Keratinocyte (primary cell): Measurements from ENCODE around the gene SLC1A4. TPM values are rescaled to one million over a fixed set of nuclear protein-coding genes. Genes with fewer than 3 reads are reported as not detected.

ENCODE experiments used
- DNase-seq: peaks from one replicate; pipeline ENCODE4 v3.0.0-alpha.2; 2011; ENCODE audit warnings: low read depth, missing footprints, low spot score
- FAIRE-seq: peaks from 2 replicates; lab custom pipeline; 2011; peaks lifted over from hg19 to GRCh38; lab: Jason Lieb, UNC
- H2AFZ ChIP-seq: 2 replicates; pipeline ENCODE4 v1.6.0; 2012; ENCODE audit warnings: low read length, control low read depth, inconsistent platforms; ENCODE audit not compliant: control insufficient read depth
- H3K27ac ChIP-seq: 2 replicates; pipeline ENCODE4 v1.5.1; 2011; ENCODE audit warnings: low read length; ENCODE audit not compliant: control insufficient read depth, insufficient read depth
- H3K27me3 ChIP-seq: 3 replicates; pipeline ENCODE4 v1.6.0; 2011; ENCODE audit warnings: low read length; ENCODE audit not compliant: control insufficient read depth, insufficient read depth; ENCODE audit errors: extremely low read depth
- H3K36me3 ChIP-seq, 2 experiments: 2 replicates in 1 of 2; 3 replicates in 1 of 2; pipeline ENCODE4 v1.5.1; 2011; ENCODE audit warnings: low read length in 2 of 2, mild to moderate bottlenecking in 1 of 2; ENCODE audit not compliant: control insufficient read depth in 2 of 2, insufficient read depth in 2 of 2; ENCODE audit errors: extremely low read depth in 1 of 2
- H3K4me1 ChIP-seq: 3 replicates; pipeline ENCODE4 v1.5.1; 2011; ENCODE audit warnings: low read length; ENCODE audit not compliant: control insufficient read depth, insufficient read depth; ENCODE audit errors: extremely low read depth
- H3K4me2 ChIP-seq: 3 replicates; pipeline ENCODE4 v1.6.0; 2011; ENCODE audit warnings: low read depth, low read length; ENCODE audit not compliant: control insufficient read depth, insufficient read depth; ENCODE audit errors: extremely low read depth
- H3K4me3 ChIP-seq, 3 experiments: fragments of 200-600 bp in 1 of 3; sonication (generic) in 1 of 3; 2 replicates in 2 of 3; 3 replicates in 1 of 3; pipeline ENCODE4 v1.5.1; 2011 to 2016; ENCODE audit warnings: low read length in 3 of 3, mild to moderate bottlenecking in 3 of 3, control low read depth in 2 of 3, inconsistent platforms in 1 of 3, low read depth in 1 of 3, mixed read lengths in 1 of 3, mixed run types in 1 of 3, moderate library complexity in 1 of 3; ENCODE audit not compliant: control insufficient read depth in 2 of 3, insufficient read depth in 2 of 3; ENCODE audit errors: extremely low read depth in 1 of 3
- H3K79me2 ChIP-seq: 2 replicates; pipeline ENCODE4 v1.6.0; 2012; ENCODE audit warnings: low read length; ENCODE audit not compliant: control insufficient read depth, insufficient read depth
- H3K9ac ChIP-seq: 3 replicates; pipeline ENCODE4 v1.6.0; 2011; ENCODE audit warnings: low read length; ENCODE audit not compliant: control insufficient read depth, insufficient read depth; ENCODE audit errors: extremely low read depth
- H3K9me1 ChIP-seq: 3 replicates; pipeline ENCODE4 v1.6.0; 2011; ENCODE audit warnings: low read length; ENCODE audit not compliant: control insufficient read depth, insufficient read depth; ENCODE audit errors: extremely low read depth
- H3K9me3 ChIP-seq: 2 replicates; pipeline ENCODE4 v1.5.1; 2012; ENCODE audit warnings: low read depth, low read length; ENCODE audit not compliant: control insufficient read depth
- H4K20me1 ChIP-seq: 3 replicates; pipeline ENCODE4 v1.6.0; 2011; ENCODE audit warnings: low read length; ENCODE audit not compliant: control insufficient read depth, insufficient read depth; ENCODE audit errors: extremely low read depth
- CTCF ChIP-seq, 3 experiments: IDR thresholded peaks in 1 of 3; conservative IDR thresholded peaks in 1 of 3; optimal IDR thresholded peaks in 1 of 3; 2 replicates in 2 of 3; 3 replicates in 1 of 3; pipeline versions ENCODE3 to v1.5.1; 2011; ENCODE audit warnings: low read length in 3 of 3, mild to moderate bottlenecking in 3 of 3, moderate library complexity in 2 of 3, control low read depth in 1 of 3, inconsistent platforms in 1 of 3; ENCODE audit not compliant: insufficient read depth in 2 of 3; ENCODE audit errors: extremely low read depth in 1 of 3
- EZH2 ChIP-seq: IDR thresholded peaks from one replicate; pipeline ENCODE4 v1.6.1; 2012; ENCODE audit warnings: inconsistent platforms, mild to moderate bottlenecking, low read length, moderate library complexity
- dilution Hi-C: fragments of 300-500 bp; cut with MboI; formaldehyde crosslinking; loops from one replicate; pipeline ENCODE4 v1.7.0; 2020; ENCODE audit warnings: low sequenced_read_pairs; ENCODE audit not compliant: extremely low pct_ligation_motif_present
- polyA plus RNA-seq, 5 experiments: library from polyadenylated mRNA; depleted of rRNA in 3 of 5; stranded (reverse) in 3 of 5; stranded (forward) in 1 of 5; unstranded in 1 of 5; fragments of >200 nt; gene quantifications; 1 replicate in 1 of 5; 2 replicates in 3 of 5; 3 replicates in 1 of 5; pipeline versions ENCODE4 v1.2.1 to v1.2.3, GENCODE V29; 2011 to 2012; ENCODE audit warnings: missing spikeins in 2 of 5, low read depth in 1 of 5, low replicate concordance in 1 of 5

SLC1A4 gene
- polyA plus RNA-seq, 1 donor (not counting 4 experiments of a cell fraction or from before 2014, with no cell fraction given): 8.2 TPM

DNA sequence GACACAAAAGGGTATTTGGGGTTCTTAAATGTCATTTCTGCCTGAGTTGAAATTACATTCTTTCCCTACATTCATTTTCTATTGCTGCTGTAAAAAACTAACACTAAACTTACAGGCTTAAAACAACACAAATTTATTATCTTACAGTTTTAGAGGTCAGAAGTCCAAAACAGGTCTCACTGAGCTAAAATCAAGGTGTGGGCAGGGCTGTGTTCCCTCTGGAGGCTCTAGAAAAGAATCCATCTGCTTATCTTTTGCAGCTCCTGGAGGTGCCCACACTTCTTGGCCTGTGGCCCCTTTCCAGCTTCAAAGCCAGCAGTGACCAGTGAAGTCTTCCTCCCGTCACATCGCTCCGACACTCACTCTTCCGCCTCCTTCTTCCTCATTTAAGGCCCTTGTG lies 23.2 kb upstream of the SLC1A4 start:
- no peaks in the 10 kb centered on the region for H3K9me1 ChIP-seq
- no peak overlapping the region for H2AFZ ChIP-seq
- FAIRE-seq: no peak
- H3K9me3 ChIP-seq: no peaks in the 10 kb centered on the region
- H3K9ac ChIP-seq: no peak overlapping the region
- peaks cover 10% of the 10 kb centered on the region for H3K4me1 ChIP-seq
- no peaks in the 10 kb centered on the region for H3K36me3 ChIP-seq
- H3K27me3 ChIP-seq: no peaks in the 10 kb centered on the region
- no peak overlapping the region for H3K27ac ChIP-seq
- no peak for TF ChIP-seq CTCF (optimal IDR thresholded peaks at IDR 0.05 in 1 of 3, IDR thresholded peaks at IDR 0.05 in 1 of 3, conservative IDR thresholded peaks at IDR 0.05 in 1 of 3; ENCODE audit: extremely low read depth in 1 of 3, insufficient read depth in 2 of 3, low read length in 3 of 3)
- no peak for TF ChIP-seq EZH2
- H4K20me1 ChIP-seq: no peaks in the 10 kb centered on the region
- dilution Hi-C loops: no loop called here
- DNase-seq: no peak
- no peaks in the 10 kb centered on the region for H3K79me2 ChIP-seq
- H3K4me3 ChIP-seq: no peak overlapping the region
- no peak overlapping the region for H3K4me2 ChIP-seq

GRCh38 chr2:64966839-64967238 lies 22.4 kb upstream of the SLC1A4 start:
- dilution Hi-C loops: no loop called here
- FAIRE-seq (no peak), DNase-seq (no peak)

More at GRCh38 chr2:64966839-64967238, 22.4 kb upstream of the SLC1A4 start:
- Histone ChIP-seq H3K4me3 (no peak overlapping the region), H3K27ac (no peak overlapping the region), H3K36me3 (no peaks in the 10 kb centered on the region), H3K9ac (no peak overlapping the region), H2AFZ (no peak overlapping the region), H3K4me2 (no peak overlapping the region), H3K79me2 (no peaks in the 10 kb centered on the region), H3K4me1 (peaks cover 10% of the 10 kb centered on the region), H3K9me1 (no peaks in the 10 kb centered on the region), H3K9me3 (no peaks in the 10 kb centered on the region), H3K27me3 (no peaks in the 10 kb centered on the region), H4K20me1 (no peaks in the 10 kb centered on the region)
- TF ChIP-seq CTCF (optimal IDR thresholded peaks at IDR 0.05 in 1 of 3, IDR thresholded peaks at IDR 0.05 in 1 of 3, conservative IDR thresholded peaks at IDR 0.05 in 1 of 3; ENCODE audit: extremely low read depth in 1 of 3, insufficient read depth in 2 of 3, low read length in 3 of 3): no peak
- TF ChIP-seq EZH2: no peak
